ENCODE results near the gene ASCC3.
A peak's percentile ranks its signal among the peaks of the same experiment; 100 is the strongest.

ASCC3 gene

GRCh38 chr6:100461917-100462705 is 419.0 kb downstream of the ASCC3 start:
- DNase-seq: peak; percentile 73

- DNase-seq: peak; percentile 81
These were observed 419.7 kb downstream of the ASCC3 start for GRCh38 chr6:100461278-100461916.

- peak; percentile 72 for DNase-seq
These were observed 420.4 kb downstream of the ASCC3 start for GRCh38 chr6:100460650-100461204.

- DNase-seq: peak; percentile 56
These were observed 421.4 kb downstream of the ASCC3 start for GRCh38 chr6:100459592-100460184.

GRCh38 chr6:100458841-100459591 is 422.1 kb downstream of the ASCC3 start:
- peak; percentile 62 for DNase-seq

Measured in eye (tissue), 1 donor.